ENCODE results near the gene PPIE.
"Not testable (repeated sequence)": the region's sequence is repeated elsewhere in the genome, so short reads cannot be mapped to it uniquely, and the experiment has no call there.

The PPIE gene

GRCh38 chr1:39771022-39771532, 32.4 kb downstream of the PPIE start, which contains the start of gene OXCT2:
Gene OXCT2 (minus strand): TSS chr1:39771348. CDS start chr1:39771255, 93 bp downstream.
- in situ Hi-C loops (cut with HindIII; ENCODE audit: low pct_unique_long_range_greater_than_20kb, low sequenced_read_pairs); DNase-seq (ENCODE audit: low read depth in 1 of 2, low spot score in 1 of 2): not testable (repeated sequence)

GRCh38 chr1:39773369-39773979, 34.8 kb downstream of the PPIE start:
- DNase-seq (ENCODE audit: low read depth in 1 of 2, low spot score in 1 of 2); in situ Hi-C loops (cut with HindIII; ENCODE audit: low pct_unique_long_range_greater_than_20kb, low sequenced_read_pairs): not testable (repeated sequence)

- DNase-seq (ENCODE audit: low read depth in 1 of 2, low spot score in 1 of 2); in situ Hi-C loops (cut with HindIII; ENCODE audit: low pct_unique_long_range_greater_than_20kb, low sequenced_read_pairs): not testable (repeated sequence)
Measured at GRCh38 chr1:39775141-39775540, 36.5 kb downstream of the PPIE start.

GRCh38 chr1:39775676-39776399, 37.2 kb downstream of the PPIE start:
- in situ Hi-C loops (cut with HindIII; ENCODE audit: low pct_unique_long_range_greater_than_20kb, low sequenced_read_pairs); DNase-seq (ENCODE audit: low read depth in 1 of 2, low spot score in 1 of 2): not testable (repeated sequence)

- TF ChIP-seq JUND (IDR thresholded peaks at IDR 0.05; ENCODE audit: low read depth): no peak
- DNase-seq (ENCODE audit: low read depth in 1 of 2, low spot score in 1 of 2): no peak
- in situ Hi-C loops (cut with HindIII; ENCODE audit: low pct_unique_long_range_greater_than_20kb, low sequenced_read_pairs): no loop called here
Measured at GRCh38 chr1:39776400-39776713, 37.7 kb downstream of the PPIE start.

- no peak for TF ChIP-seq JUND (IDR thresholded peaks at IDR 0.05; ENCODE audit: low read depth)
- no peak for DNase-seq (ENCODE audit: low read depth in 1 of 2, low spot score in 1 of 2)
- in situ Hi-C loops (cut with HindIII; ENCODE audit: low pct_unique_long_range_greater_than_20kb, low sequenced_read_pairs): no loop called here
Measured at GRCh38 chr1:39776886-39777285, 38.2 kb downstream of the PPIE start.

- TF ChIP-seq JUND (IDR thresholded peaks at IDR 0.05; ENCODE audit: low read depth): no peak
- DNase-seq (ENCODE audit: low read depth in 1 of 2, low spot score in 1 of 2): no peak
- in situ Hi-C loops (cut with HindIII; ENCODE audit: low pct_unique_long_range_greater_than_20kb, low sequenced_read_pairs): no loop called here
Measured at GRCh38 chr1:39777306-39777705, 38.6 kb downstream of the PPIE start.

- in situ Hi-C loops (cut with HindIII; ENCODE audit: low pct_unique_long_range_greater_than_20kb, low sequenced_read_pairs); DNase-seq (ENCODE audit: low read depth in 1 of 2, low spot score in 1 of 2): not testable (repeated sequence)
Measured at GRCh38 chr1:39777896-39778295, 39.2 kb downstream of the PPIE start.

- in situ Hi-C loops (cut with HindIII; ENCODE audit: low pct_unique_long_range_greater_than_20kb, low sequenced_read_pairs): not testable (repeated sequence)
Measured at GRCh38 chr1:39778463-39779099, 39.9 kb downstream of the PPIE start.

GRCh38 chr1:39779137-39779536, 40.5 kb downstream of the PPIE start:
- TF ChIP-seq JUND (IDR thresholded peaks at IDR 0.05; ENCODE audit: low read depth): no peak
- DNase-seq (ENCODE audit: low read depth in 1 of 2, low spot score in 1 of 2): no peak
- in situ Hi-C loops (cut with HindIII; ENCODE audit: low pct_unique_long_range_greater_than_20kb, low sequenced_read_pairs): no loop called here

More at GRCh38 chr1:39778463-39779099, 39.9 kb downstream of the PPIE start:
- DNase-seq (ENCODE audit: low read depth in 1 of 2, low spot score in 1 of 2): not testable (repeated sequence)

GRCh38 chr1:39779821-39780220, 41.1 kb downstream of the PPIE start:
- no peak for TF ChIP-seq JUND (IDR thresholded peaks at IDR 0.05; ENCODE audit: low read depth)
- no peak for DNase-seq (ENCODE audit: low read depth in 1 of 2, low spot score in 1 of 2)
- in situ Hi-C loops (cut with HindIII; ENCODE audit: low pct_unique_long_range_greater_than_20kb, low sequenced_read_pairs): no loop called here

GRCh38 chr1:39781349-39781715, 42.6 kb downstream of the PPIE start:
- in situ Hi-C loops (cut with HindIII; ENCODE audit: low pct_unique_long_range_greater_than_20kb, low sequenced_read_pairs): no loop called here
- no peak for TF ChIP-seq JUND (IDR thresholded peaks at IDR 0.05; ENCODE audit: low read depth)
- no peak for DNase-seq (ENCODE audit: low read depth in 1 of 2, low spot score in 1 of 2)

- DNase-seq (ENCODE audit: low read depth in 1 of 2, low spot score in 1 of 2): no peak
- in situ Hi-C loops (cut with HindIII; ENCODE audit: low pct_unique_long_range_greater_than_20kb, low sequenced_read_pairs): no loop called here
- TF ChIP-seq JUND (IDR thresholded peaks at IDR 0.05; ENCODE audit: low read depth): no peak
Measured at GRCh38 chr1:39782103-39782502, 43.4 kb downstream of the PPIE start.

GRCh38 chr1:39782685-39783084, 44.0 kb downstream of the PPIE start:
- DNase-seq (ENCODE audit: low read depth in 1 of 2, low spot score in 1 of 2); in situ Hi-C loops (cut with HindIII; ENCODE audit: low pct_unique_long_range_greater_than_20kb, low sequenced_read_pairs): not testable (repeated sequence)

- DNase-seq (ENCODE audit: low read depth in 1 of 2, low spot score in 1 of 2); in situ Hi-C loops (cut with HindIII; ENCODE audit: low pct_unique_long_range_greater_than_20kb, low sequenced_read_pairs): not testable (repeated sequence)
Measured at GRCh38 chr1:39786303-39787107, 47.8 kb downstream of the PPIE start.

- in situ Hi-C loops (cut with HindIII; ENCODE audit: low pct_unique_long_range_greater_than_20kb, low sequenced_read_pairs): not testable (repeated sequence)
Measured at GRCh38 chr1:39787108-39787375, 48.4 kb downstream of the PPIE start.

More at GRCh38 chr1:39787108-39787375, 48.4 kb downstream of the PPIE start:
- DNase-seq (ENCODE audit: low read depth in 1 of 2, low spot score in 1 of 2): not testable (repeated sequence)

Measured in T47D (cell line).